Activated T-cell treated with anti-CD3 and anti-CD28 coated beads for 4 hours (primary cell): ENCODE results near the gene TPM4.

Source experiments
- DNase-seq: peaks from one replicate; pipeline ENCODE4 v3.0.0-alpha.2; 2020

The TPM4 gene

GRCh38 chr19:16133818-16134217, 57.5 kb downstream of the TPM4 start:
- DNase-seq, result no peak

GRCh38 chr19:16134510-16134909, 58.2 kb downstream of the TPM4 start:
- DNase-seq, result no peak

DNA sequence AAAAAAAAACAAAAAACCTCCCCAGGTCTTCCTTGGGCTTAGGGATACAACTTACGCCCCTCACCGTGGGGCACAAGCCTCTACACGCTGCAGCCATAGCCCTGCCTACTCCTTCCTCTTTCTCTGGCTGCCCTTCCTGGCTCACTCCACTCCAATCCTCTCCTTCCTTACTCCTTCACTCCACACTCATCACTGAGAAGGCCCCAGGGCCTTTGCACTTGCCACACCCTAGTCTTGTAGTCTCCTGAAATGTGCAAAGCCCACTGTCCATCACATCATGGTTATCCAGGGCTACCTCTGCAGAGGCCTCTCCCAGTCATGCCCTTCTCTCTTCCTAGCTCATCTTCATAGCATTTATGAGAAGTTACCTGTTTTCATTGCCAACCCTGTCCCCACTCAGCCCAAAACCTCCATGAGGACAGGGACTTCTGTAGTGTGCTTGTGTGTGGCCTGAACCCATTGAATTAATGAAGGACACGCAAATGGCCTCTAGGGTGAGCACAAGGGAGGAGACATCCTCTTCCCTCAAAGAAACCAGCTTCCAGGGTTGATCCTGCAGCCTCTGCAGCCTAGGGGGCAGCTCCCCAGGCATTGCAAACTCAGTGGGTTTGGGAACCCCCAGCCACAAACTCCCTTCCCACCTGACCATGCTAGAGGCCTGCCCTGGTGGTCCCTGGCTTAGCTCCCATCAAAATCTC, 59.3 kb downstream of the TPM4 start:
- DNase-seq, result no peak

- no peak for DNase-seq
Observed at GRCh38 chr19:16136185-16136999, 60.1 kb downstream of the TPM4 start.

- DNase-seq, result no peak
Observed at GRCh38 chr19:16139752-16140151, 63.5 kb downstream of the TPM4 start.

GRCh38 chr19:16141043-16141442, 64.7 kb downstream of the TPM4 start:
- DNase-seq, result no peak

GRCh38 chr19:16142032-16142580, 65.8 kb downstream of the TPM4 start:
- no peak for DNase-seq

- DNase-seq, result peak; percentile 71
Observed at GRCh38 chr19:16143399-16144215, 67.3 kb downstream of the TPM4 start, which contains the start of gene HSH2D. TSS of gene HSH2D (plus strand) at chr19:16143685. CDS start at chr19:16148751, 5,066 bp downstream.

DNA sequence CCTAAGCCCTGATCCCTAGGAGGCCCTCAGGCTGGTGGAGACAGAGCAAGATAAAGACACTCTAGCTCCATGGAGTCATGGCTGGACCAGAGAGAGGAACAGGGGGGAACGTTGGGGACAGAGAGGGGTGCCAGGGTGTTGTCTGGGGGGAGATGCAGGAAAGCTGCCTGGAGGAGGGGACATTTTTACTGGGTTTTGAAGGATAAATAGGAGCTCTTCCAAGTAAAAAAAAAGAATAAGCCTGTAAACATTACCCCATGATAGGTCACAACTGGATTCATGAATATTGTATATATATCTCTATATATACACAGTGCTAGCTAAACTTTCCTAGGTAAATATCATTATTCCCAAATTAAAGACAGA, 67.9 kb downstream of the TPM4 start:
- DNase-seq, result no peak

- DNase-seq, result no peak
Observed at GRCh38 chr19:16146112-16146511, 69.8 kb downstream of the TPM4 start.

GRCh38 chr19:16148443-16149229, 72.3 kb downstream of the TPM4 start:
- no peak for DNase-seq
